HG02642 (cell line): Measurements from ENCODE around the gene FTCD.
"Not testable (repeated sequence)": the region's sequence is repeated elsewhere in the genome, so short reads cannot be mapped to it uniquely, and the experiment has no call there.

Experiments used
- ATAC-seq: cut with Tn5 transposase; IDR thresholded peaks from one replicate; pipeline ENCODE4 v1.9.1; 2021; ENCODE audit warnings: mild to moderate bottlenecking; ENCODE audit not compliant: unreplicated experiment, poor library complexity

Gene FTCD

GRCh38 chr21:46188226-46189212, 33.1 kb upstream of the FTCD start:
- ATAC-seq: no peak

DNA sequence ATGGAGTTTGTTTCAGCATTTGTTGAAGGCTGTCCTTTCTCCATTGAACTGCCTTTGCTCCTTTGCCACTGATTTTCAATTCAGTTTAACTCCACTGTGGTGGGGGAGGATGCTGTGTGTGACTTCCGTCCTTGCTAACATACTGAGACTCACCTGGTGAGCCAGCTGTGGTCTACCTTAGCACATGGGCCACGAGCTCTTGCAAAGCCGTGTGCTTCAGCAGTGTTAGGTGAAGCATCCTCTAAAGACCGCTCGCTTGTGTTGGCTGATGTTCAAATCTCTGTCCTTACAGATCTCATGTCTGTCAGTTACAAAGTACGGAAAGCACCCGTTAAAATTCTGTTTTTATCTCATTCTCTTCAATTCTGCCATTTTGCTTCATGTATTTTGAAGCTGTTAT, 32.4 kb upstream of the FTCD start:
- no peak for ATAC-seq

DNA sequence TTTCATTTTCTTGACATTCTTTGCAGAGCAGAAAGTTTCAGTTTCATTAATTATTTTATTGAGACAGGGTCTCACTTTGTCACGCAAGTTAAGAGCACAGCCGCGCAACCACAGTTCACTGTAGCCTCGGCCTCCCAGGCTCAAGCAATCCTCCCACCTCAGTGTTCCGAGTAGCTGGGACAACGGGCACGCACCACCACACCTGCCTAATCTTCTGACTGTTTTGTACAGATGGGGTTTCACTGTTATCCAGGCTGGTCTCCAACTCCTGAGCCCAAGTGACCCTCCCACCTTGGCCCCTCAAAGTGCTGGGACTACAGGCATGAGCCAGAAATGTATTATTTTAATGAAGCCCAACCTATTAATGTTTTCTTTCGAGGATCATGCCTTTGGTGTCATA, 31.9 kb upstream of the FTCD start:
- no peak for ATAC-seq

DNA sequence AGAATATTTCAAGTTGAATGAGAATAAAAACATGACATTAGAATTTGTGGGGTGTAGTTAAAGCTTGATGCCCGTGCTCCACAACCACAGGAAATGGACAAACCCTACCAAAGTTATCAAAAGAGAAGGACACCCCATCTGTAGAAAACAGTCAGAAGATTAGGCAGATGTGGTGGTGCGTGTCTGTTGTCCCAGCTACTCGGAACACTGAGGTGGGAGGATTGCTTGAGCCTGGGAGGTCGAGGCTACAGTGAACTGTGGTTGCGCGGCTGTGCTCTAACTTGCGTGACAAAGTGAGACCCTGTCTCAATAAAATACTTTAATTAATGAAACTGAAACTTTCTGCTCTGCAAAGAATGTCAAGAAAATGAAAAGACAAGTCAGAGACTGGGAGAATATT, 30.3 kb upstream of the FTCD start:
- ATAC-seq: no peak

DNA sequence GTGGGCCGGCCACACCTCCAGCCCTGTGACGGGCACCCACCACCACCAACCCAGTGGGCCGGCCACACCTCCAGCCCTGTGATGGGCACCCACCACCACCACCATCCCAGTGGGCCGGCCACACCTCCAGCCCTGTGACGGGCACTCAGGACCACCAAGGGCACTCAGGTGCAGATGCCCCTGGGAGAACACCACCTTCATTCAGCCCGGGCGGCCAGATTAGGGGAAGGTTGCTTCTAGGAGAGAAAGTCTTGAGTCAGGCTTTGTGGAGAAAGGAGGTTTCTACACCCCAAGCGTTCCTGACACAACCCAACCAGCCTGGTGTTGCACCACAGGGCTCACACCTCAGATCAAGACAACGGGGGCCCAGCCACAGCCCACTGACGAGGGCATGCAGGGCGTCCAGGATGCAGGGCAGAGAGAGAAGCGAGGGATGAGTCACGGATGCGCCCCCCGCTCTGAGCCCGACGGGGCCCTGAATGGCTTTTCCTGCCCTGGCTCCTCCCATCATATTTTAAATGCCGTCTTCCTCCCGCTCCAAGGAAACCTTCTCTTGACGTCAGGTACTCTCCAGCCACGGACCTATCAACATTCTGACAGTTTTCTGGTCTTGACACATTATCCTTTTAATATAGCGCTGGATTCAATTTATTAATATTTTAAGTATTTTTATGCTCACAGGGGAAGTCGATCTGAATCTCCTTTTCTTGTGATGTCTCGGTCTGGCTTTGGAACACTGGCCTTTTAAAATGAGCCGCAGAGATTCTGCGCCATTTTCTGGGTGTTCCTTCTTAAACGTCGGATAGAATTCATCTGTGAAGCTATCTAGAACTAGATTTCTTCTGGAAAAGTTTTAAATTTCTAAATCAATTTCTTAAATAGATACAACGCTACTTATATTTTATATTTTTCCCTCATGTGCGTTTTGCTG, 29.5 kb upstream of the FTCD start:
- ATAC-seq: peak; percentile 53

DNA sequence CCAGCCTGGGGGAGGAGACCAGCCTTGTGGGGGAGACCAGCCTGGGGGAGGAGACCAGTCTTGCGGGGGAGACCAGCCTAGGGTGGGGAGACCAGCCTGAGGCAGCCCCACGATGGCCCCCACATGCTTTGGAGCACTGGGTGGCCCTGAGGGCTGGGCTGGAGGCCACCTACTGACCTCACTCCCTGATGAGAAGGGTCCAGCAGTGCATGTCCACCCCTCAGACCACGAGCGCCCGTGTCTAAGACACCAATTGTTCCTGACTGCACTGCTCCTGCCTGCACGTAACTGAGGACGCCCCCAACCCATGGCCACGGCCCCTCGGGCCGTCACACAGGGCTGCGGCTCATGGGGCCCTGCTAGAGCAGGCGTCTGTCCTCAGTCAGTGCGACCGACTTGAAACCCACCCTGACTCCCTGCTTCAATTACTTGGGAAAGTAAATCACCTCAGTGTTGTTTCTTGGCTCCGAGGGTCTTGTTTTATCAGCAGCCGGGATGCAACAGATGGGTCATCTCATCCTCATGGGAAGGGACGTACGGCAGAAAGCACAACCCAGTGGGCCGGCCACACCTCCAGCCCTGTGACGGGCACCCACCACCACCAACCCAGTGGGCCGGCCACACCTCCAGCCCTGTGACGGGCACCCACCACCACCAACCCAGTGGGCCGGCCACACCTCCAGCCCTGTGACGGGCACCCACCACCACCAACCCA, 28.7 kb upstream of the FTCD start, which contains the start of gene SPATC1L:
Gene SPATC1L, minus strand, starts transcription at position 550 of the 715 bp plus-strand sequence. CDS start 1,643 bp downstream, outside the sequence.
- peak; percentile 63 for ATAC-seq

GRCh38 chr21:46183337-46183909, 28.0 kb upstream of the FTCD start:
- not testable (repeated sequence) for ATAC-seq

DNA sequence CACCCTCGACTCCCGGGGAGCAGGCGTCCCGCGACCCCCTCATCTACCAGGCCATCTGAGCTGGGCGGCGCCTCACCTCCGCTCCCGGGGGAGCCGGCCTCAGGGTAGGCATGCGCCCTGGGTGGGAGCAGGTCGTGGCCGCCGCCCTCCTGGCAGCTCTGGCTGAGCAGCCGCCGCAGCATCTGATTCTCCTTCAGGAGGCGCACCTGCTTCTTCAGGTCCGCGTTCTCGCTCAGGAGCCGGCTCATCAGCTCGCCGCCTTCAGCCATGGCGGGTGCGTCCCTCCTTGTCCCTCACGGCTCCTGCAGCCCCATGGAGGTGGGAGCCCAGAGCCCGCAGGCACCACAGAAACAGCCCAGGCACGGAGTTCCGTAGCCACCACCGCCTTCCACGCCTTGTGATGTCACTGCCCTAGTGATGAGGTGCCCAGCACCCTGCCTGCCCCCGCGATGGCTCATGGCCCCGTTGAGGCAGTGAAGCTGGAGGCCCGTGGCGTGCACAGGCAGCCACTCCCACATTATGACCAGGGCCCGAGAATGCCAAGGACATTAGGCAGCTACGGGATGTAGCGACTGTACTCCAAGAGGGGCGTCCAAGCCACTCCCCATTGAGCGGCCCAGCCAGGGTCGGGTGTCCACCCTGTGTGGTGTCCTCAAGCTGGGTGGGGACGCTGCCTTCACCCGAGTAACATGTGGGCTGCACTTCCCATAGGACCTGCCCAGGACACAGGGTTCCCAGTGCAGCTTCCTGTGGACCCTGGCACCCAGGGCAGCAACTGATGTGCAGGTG, 27.4 kb upstream of the FTCD start:
- ATAC-seq: no peak

DNA sequence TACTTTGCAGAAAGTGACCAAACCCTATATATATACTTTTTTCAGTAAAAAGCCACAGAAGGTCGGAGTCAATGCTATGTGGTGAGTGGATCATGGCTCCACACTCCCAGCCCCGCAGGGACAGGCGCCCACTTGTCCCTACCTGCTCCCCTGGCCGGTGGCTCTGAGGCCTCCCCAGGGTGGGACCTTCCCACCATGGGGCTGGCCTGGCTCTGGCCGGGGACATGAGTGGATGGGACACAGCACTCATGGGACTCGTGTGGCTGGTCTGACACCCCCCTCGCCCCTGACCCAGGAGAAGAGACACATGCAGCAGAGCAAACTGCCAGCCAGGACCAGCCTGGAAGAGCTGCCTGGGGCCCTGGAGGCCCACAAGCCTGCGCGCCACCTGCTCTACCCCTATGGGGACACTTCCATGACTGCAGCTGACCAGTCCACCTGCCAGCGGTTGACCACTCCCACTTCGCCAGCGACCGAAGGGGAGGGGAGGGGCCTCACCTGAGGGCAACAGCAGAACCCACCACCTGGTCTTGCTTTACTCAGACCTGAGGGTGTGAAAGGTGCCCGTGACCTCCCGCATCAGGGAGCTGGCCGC, 26.7 kb upstream of the FTCD start:
- ATAC-seq: no peak

DNA sequence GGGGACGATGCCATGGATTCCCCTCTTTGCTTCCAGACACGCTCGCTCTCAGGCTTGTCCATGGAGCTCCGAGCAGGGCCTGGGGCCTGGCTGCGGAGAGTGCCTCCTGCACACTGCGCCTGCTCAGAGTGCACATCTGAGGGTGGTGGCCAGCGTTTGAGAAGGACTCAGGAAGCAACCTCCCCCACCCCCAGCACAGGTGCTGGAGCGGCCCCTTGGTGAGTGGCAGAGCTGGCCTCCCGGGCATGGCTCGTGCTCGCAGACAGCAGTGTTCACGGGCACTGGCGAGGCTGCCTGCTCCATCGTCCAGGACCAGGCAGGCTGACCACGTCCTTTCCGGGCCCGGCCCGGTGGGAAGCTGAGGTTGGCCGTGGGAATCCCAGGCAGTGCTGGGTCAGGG, 26.1 kb upstream of the FTCD start:
- ATAC-seq: no peak

DNA sequence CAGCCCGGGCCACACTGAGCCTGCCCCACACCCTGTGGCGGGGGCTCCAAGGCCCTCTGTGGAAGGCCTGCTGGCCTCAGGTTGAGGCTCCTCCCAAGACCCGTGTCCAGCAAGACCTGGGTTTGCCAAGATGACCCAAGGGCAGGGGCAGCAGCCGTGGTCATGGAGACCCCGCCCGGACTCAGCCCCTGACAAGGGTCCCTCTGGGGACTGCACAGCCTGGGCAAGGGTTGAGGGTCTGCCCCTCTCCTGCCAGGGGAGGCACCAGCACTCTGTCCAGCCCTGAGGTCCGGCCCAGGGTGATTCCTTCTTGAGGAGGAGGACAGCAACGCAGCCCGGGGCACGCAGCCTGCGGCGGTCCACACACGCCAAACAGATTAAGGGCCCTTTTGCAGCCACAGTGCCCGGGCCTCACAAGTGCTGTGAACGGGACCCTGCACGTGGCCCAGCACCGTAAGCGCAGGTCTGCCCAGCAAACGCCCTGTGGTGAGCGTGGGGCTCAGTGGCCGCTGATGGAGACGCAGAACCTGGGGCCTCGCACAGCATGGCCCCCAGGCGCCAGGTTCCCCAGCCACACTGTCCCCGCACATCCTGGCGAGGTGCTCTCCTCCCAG, 25.5 kb upstream of the FTCD start:
- ATAC-seq: no peak

- no peak for ATAC-seq
Measured at GRCh38 chr21:46180079-46180722, 24.8 kb upstream of the FTCD start.

DNA sequence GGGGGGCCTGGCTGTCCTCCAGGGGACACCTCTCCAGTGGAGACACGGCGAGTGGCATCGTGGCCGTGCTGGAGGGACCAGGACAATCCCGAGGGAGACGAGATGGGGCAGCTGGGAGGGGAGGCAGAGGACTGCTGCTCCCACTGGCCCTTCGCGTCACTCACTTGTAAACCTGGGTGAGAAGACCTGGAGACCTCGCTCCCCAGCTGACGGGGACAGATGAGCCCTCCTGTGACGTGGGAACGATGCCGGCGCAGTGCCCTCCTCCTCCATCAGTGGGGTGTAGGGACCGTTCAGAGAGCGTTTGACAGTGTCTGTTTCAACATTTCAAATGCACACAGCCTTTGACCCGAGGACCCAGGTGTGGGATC, 24.3 kb upstream of the FTCD start:
- no peak for ATAC-seq

DNA sequence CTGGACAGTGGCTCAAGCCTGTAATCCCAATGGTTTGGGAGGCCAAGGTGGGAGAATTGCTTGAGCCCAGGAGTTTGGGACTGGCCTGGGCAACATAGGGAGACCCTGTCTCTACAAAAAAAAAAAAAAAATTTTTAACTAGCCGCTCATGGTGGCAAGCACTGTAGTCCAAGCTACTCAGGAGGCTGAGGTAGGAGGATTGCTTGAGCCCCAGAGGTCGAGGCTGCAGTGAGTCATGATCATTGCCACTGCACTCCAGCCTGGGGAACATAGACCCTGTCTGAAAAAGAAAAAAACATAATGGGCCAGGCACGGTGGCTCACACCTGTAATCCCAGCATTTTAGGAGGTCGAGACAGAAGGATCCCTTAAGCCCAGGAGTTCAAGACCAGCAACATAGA, 23.6 kb upstream of the FTCD start:
- no peak for ATAC-seq

GRCh38 chr21:46176443-46177129, 21.2 kb upstream of the FTCD start:
- ATAC-seq: not testable (repeated sequence)

- ATAC-seq: no peak
Measured at GRCh38 chr21:46173573-46173972, 18.2 kb upstream of the FTCD start.

GRCh38 chr21:46172863-46173528, 17.6 kb upstream of the FTCD start:
- ATAC-seq: no peak
